BJ (cell line): ENCODE results near the gene COL23A1. TPM values are rescaled to one million over a fixed set of nuclear protein-coding genes. Genes with fewer than 3 reads are reported as not detected.

Experiments
- CTCF ChIA-PET: fragments of 350-600 bp; formaldehyde crosslinking; extraction: SDS; loops from one replicate; lab custom pipeline; 2021; ENCODE audit warnings: antibody characterized with exemption, inconsistent platforms; lab: Yijun Ruan, JAX
- POLR2A ChIA-PET: fragments of 300-600 bp; sonication (Branson Sonifier 250); formaldehyde crosslinking; extraction: SDS; loops from one replicate; lab custom pipeline; 2021; ENCODE audit warnings: antibody characterized with exemption; lab: Charles Lee
- DNase-seq: peaks from one replicate; pipeline ENCODE4 v3.0.0-alpha.2; 2011; ENCODE audit warnings: low read depth
- H3K27me3 ChIP-seq: 2 replicates; pipeline ENCODE4 v1.6.0; 2011; ENCODE audit warnings: low read length; ENCODE audit not compliant: control insufficient read depth, insufficient read depth
- H3K36me3 ChIP-seq: 2 replicates; pipeline ENCODE4 v1.5.1; 2011; ENCODE audit warnings: low read length; ENCODE audit not compliant: control insufficient read depth, insufficient read depth
- H3K4me3 ChIP-seq: 2 replicates; pipeline ENCODE4 v1.5.1; 2011; ENCODE audit warnings: low read depth, mild to moderate bottlenecking, control low read depth, low read length
- CTCF ChIP-seq: IDR thresholded peaks from 2 replicates; pipeline ENCODE4 v1.5.1; 2011; ENCODE audit warnings: low read depth, mild to moderate bottlenecking, control low read depth, inconsistent platforms, low read length, moderate library complexity; ENCODE audit not compliant: insufficient read depth
- polyA plus RNA-seq: library from polyadenylated mRNA; depleted of rRNA; stranded (reverse); fragments of >200 nt; gene quantifications from 2 replicates; pipeline ENCODE4 v1.2.3, GENCODE V29; 2011

Gene COL23A1
- polyA plus RNA-seq, 1 experiment, result not detected

GRCh38 chr5:178328826-178329730 lies 261.1 kb downstream of the COL23A1 start:
- ChIA-PET CTCF (no interaction called here), POLR2A (no interaction called here)
- Histone ChIP-seq H3K36me3 (no peaks in the 10 kb centered on the region), H3K4me3 (no peak overlapping the region), H3K27me3 (no peaks in the 10 kb centered on the region)
- TF ChIP-seq CTCF, result no peak
- DNase-seq, result no peak

GRCh38 chr5:178327931-178328711 lies 262.1 kb downstream of the COL23A1 start:
- no peak for TF ChIP-seq CTCF

GRCh38 chr5:178327446-178327845 lies 262.7 kb downstream of the COL23A1 start:
- H3K4me3 ChIP-seq, result no peak overlapping the region
- H3K36me3 ChIP-seq, result no peaks in the 10 kb centered on the region
- TF ChIP-seq CTCF, result no peak
- POLR2A ChIA-PET, result no interaction called here
- H3K27me3 ChIP-seq, result no peaks in the 10 kb centered on the region
- CTCF ChIA-PET, result no interaction called here
- no peak for DNase-seq

More at GRCh38 chr5:178327931-178328711, 262.1 kb downstream of the COL23A1 start:
- H3K27me3 ChIP-seq, result no peaks in the 10 kb centered on the region
- H3K36me3 ChIP-seq, result no peaks in the 10 kb centered on the region
- POLR2A ChIA-PET, result no interaction called here
- no peak overlapping the region for H3K4me3 ChIP-seq
- CTCF ChIA-PET, result no interaction called here
- DNase-seq, result no peak

- TF ChIP-seq CTCF, result no peak
- CTCF ChIA-PET, result no interaction called here
- no peak for DNase-seq
- Histone ChIP-seq H3K36me3 (no peaks in the 10 kb centered on the region), H3K4me3 (no peak overlapping the region), H3K27me3 (no peaks in the 10 kb centered on the region)
- POLR2A ChIA-PET, result no interaction called here
These were observed 263.8 kb downstream of the COL23A1 start for GRCh38 chr5:178326374-178326715.

- no peaks in the 10 kb centered on the region for H3K36me3 ChIP-seq
- ChIA-PET CTCF (no interaction called here), POLR2A (no interaction called here)
- DNase-seq, result no peak
- H3K4me3 ChIP-seq, result no peak overlapping the region
- H3K27me3 ChIP-seq, result no peaks in the 10 kb centered on the region
- TF ChIP-seq CTCF, result no peak
These were observed 264.4 kb downstream of the COL23A1 start for GRCh38 chr5:178325679-178326373.
